ENCODE results near the gene NT5C1A.

GRCh38 chr1:39659538-39659937 is 12.4 kb downstream of the NT5C1A start:
- TF ChIP-seq CTCF (IDR thresholded peaks at IDR 0.05) (no peak), PHF8 (IDR thresholded peaks at IDR 0.05; ENCODE audit: borderline replicate concordance, low read depth) (no peak), POLR2A (IDR thresholded peaks at IDR 0.05; ENCODE audit: low read length) (no peak), CHD4 (IDR thresholded peaks at IDR 0.05; ENCODE audit: borderline replicate concordance) (no peak), ZNF302 (CRISPR knock-in tag; IDR thresholded peaks at IDR 0.05) (no peak), JUN (IDR thresholded peaks at IDR 0.05) (no peak), EP300 (IDR thresholded peaks at IDR 0.05) (no peak), HDAC2 (IDR thresholded peaks at IDR 0.05) (no peak), POLR2AphosphoS2 (conservative IDR thresholded peaks at IDR 0.05; ENCODE audit: low read length) (no peak), BHLHE40 (IDR thresholded peaks at IDR 0.05; ENCODE audit: low read depth, low read length) (no peak)
